SK-N-MC (cell line): ENCODE data around the gene ATP2B2.

Experiments
- EZH2 ChIP-seq: fragments of 200-600 bp; sonication (generic); IDR thresholded peaks from one replicate; pipeline ENCODE4 v1.6.1; 2017; ENCODE audit warnings: antibody characterized with exemption
- FOXP2 ChIP-seq: optimal IDR thresholded peaks from 2 replicates; pipeline ENCODE3; 2011; ENCODE audit warnings: mild to moderate bottlenecking, moderate library complexity; ENCODE audit not compliant: insufficient read depth; ENCODE audit errors: extremely low read length, control extremely low read depth
- POLR2AphosphoS5 ChIP-seq: IDR thresholded peaks from 2 replicates; pipeline ENCODE4 v1.6.1; 2012; ENCODE audit warnings: mild to moderate bottlenecking, low read depth, low read length, borderline replicate concordance

- TF ChIP-seq POLR2AphosphoS5 (no peak), EZH2 (no peak), FOXP2 (no peak)
These were observed 78.8 kb downstream of the ATP2B2 start for GRCh38 chr3:10426346-10427220.
